Retinal pigment epithelial cell (primary cell): ENCODE results near the gene NAAA.

Experiments
- DNase-seq: peaks from one replicate; pipeline ENCODE4 v3.0.0-alpha.2; 2010; ENCODE audit warnings: low read depth
- H3K4me3 ChIP-seq: 2 replicates; pipeline ENCODE4 v1.5.1; 2011; ENCODE audit warnings: mild to moderate bottlenecking, low read length, control low read depth, moderate library complexity
- CTCF ChIP-seq: conservative IDR thresholded peaks from 2 replicates; pipeline ENCODE4 v1.5.1; 2011; ENCODE audit warnings: low read depth, low read length, control low read depth, inconsistent platforms

The NAAA gene

GRCh38 chr4:75902352-75902751, 38.5 kb downstream of the NAAA start, which contains the start of gene PPEF2:
TSS of gene PPEF2 (minus strand) at chr4:75902452. CDS start at chr4:75896325, 6,127 bp downstream.
- no peak for TF ChIP-seq CTCF
- H3K4me3 ChIP-seq: no peak within 1 kb of the TSS
- no peak for DNase-seq

GRCh38 chr4:75898536-75898935, 42.3 kb downstream of the NAAA start:
- no peak overlapping the region for H3K4me3 ChIP-seq
- no peak for DNase-seq
- TF ChIP-seq CTCF: no peak

- no peak for DNase-seq
- TF ChIP-seq CTCF: peak; percentile 63
- H3K4me3 ChIP-seq: no peak overlapping the region
Measured at GRCh38 chr4:75895744-75896314, 45.0 kb downstream of the NAAA start.

GRCh38 chr4:75892508-75892907, 48.3 kb downstream of the NAAA start:
- H3K4me3 ChIP-seq: no peak overlapping the region
- peak; percentile 39 for TF ChIP-seq CTCF
- no peak for DNase-seq

GRCh38 chr4:75891611-75892010, 49.2 kb downstream of the NAAA start:
- no peak for DNase-seq
- no peak for TF ChIP-seq CTCF

GRCh38 chr4:75889537-75890199, 51.1 kb downstream of the NAAA start:
- H3K4me3 ChIP-seq: no peak overlapping the region
- peak; percentile 1 for DNase-seq
- TF ChIP-seq CTCF: no peak

More at GRCh38 chr4:75891611-75892010, 49.2 kb downstream of the NAAA start:
- no peak overlapping the region for H3K4me3 ChIP-seq

GRCh38 chr4:75886104-75886503, 54.7 kb downstream of the NAAA start:
- no peak for DNase-seq
- no peak for TF ChIP-seq CTCF
- no peak overlapping the region for H3K4me3 ChIP-seq
